PFSK-1 (cell line): ENCODE results near the gene MATCAP1.

ENCODE experiments used
- FOXP2 ChIP-seq: optimal IDR thresholded peaks from 2 replicates; pipeline ENCODE3; 2011; ENCODE audit warnings: borderline replicate concordance, control low read depth, inconsistent platforms; ENCODE audit not compliant: insufficient read depth; ENCODE audit errors: extremely low read length, extremely low read depth
- POLR2AphosphoS5 ChIP-seq: IDR thresholded peaks from 2 replicates; pipeline ENCODE4 v1.6.1; 2012; ENCODE audit warnings: low read depth, mild to moderate bottlenecking, control low read depth, low read length, moderate library complexity
- SIN3A ChIP-seq: IDR thresholded peaks from 2 replicates; pipeline ENCODE4 v1.6.1; 2012; ENCODE audit warnings: mild to moderate bottlenecking, low read length, moderate library complexity, borderline replicate concordance; ENCODE audit not compliant: insufficient read depth
- TAF1 ChIP-seq: IDR thresholded peaks from 2 replicates; pipeline ENCODE4 v1.6.1; 2012; ENCODE audit warnings: low read length, control low read depth, borderline replicate concordance; ENCODE audit not compliant: insufficient read depth
- TF ChIP-seq, protein P1 (sequence below), 2 experiments: IDR thresholded peaks; 2 replicates each; pipeline versions ENCODE4 v1.6.1 to v1.8.0; 2011 to 2012; ENCODE audit warnings: low read depth in 2 of 2, low read length in 2 of 2, control low read depth in 1 of 2, inconsistent platforms in 1 of 2, mild to moderate bottlenecking in 1 of 2, moderate library complexity in 1 of 2; ENCODE audit not compliant: insufficient read depth in 1 of 2

The MATCAP1 gene

DNA sequence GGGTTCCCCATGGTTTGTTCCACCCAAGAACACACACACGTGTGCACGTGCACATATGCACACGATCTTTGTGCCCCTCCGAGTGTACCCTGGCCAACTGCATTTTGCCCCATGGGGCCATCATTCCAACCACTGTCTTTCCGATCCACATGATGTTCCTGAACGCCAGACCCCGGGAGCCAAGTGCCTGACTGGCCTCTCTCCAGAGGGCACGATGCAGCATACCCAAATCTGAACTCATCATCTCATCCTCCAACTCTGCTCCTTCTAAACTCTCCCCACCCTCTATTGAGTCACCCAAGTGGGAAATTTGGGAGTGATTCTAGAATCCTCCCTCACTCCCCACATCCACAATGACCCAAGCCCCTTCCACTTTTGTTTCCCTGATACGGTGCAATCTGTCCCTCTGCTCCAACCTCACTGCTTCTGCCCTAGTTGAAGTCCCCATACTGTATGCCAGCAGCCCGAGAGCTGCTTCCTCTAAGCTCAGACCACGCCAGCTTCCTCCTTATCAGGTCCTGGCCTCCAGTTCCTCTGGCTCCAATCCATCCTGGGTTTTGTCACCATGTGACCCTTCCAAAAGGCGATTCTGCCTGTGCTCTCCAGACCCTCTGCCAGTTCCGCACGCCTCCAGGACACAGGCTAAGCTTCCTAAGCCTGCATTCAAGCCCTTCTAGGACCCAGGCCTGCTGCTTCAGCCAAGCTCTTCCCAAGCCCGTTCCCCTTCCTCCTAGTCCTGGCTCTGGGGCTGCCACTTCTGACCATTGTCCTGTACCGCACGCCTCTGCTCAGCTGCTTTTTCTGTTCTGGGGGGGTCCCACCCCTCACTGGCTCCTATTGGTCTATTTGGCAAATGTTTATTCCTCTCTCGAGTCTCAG is 33.1 kb upstream of the MATCAP1 start:
- TF ChIP-seq POLR2AphosphoS5 (no peak), TAF1 (no peak), SIN3A (no peak), FOXP2 (no peak)
- TF ChIP-seq, protein P1, sequence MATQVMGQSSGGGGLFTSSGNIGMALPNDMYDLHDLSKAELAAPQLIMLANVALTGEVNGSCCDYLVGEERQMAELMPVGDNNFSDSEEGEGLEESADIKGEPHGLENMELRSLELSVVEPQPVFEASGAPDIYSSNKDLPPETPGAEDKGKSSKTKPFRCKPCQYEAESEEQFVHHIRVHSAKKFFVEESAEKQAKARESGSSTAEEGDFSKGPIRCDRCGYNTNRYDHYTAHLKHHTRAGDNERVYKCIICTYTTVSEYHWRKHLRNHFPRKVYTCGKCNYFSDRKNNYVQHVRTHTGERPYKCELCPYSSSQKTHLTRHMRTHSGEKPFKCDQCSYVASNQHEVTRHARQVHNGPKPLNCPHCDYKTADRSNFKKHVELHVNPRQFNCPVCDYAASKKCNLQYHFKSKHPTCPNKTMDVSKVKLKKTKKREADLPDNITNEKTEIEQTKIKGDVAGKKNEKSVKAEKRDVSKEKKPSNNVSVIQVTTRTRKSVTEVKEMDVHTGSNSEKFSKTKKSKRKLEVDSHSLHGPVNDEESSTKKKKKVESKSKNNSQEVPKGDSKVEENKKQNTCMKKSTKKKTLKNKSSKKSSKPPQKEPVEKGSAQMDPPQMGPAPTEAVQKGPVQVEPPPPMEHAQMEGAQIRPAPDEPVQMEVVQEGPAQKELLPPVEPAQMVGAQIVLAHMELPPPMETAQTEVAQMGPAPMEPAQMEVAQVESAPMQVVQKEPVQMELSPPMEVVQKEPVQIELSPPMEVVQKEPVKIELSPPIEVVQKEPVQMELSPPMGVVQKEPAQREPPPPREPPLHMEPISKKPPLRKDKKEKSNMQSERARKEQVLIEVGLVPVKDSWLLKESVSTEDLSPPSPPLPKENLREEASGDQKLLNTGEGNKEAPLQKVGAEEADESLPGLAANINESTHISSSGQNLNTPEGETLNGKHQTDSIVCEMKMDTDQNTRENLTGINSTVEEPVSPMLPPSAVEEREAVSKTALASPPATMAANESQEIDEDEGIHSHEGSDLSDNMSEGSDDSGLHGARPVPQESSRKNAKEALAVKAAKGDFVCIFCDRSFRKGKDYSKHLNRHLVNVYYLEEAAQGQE (IDR thresholded peaks at IDR 0.05; ENCODE audit: insufficient read depth in 1 of 2, low read depth in 2 of 2, low read length in 2 of 2) = no peak

DNA sequence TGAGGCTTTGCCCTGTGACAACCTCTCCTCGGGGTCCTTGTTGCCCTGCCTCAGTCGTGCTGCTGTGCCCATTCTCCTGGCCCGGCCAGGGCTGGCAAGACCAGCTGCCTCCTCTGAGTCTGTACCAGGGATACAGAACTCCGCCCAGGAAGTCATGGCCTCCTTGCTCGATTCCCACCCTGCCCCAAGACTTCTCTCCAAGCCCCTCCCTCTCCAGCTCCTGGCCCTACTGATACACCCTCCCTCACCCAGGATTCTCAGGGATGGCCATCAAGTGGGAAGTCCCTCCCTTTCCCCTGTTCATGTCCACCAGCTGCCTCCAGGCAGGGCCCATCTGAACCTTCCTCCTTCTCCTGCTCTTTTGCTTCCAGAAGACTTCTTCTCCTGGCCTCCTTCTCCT is 31.9 kb upstream of the MATCAP1 start:
- no peak for TF ChIP-seq POLR2AphosphoS5
- no peak for TF ChIP-seq TAF1
- TF ChIP-seq FOXP2 = no peak
- TF ChIP-seq SIN3A = no peak
- TF ChIP-seq, protein P1 (IDR thresholded peaks at IDR 0.05; ENCODE audit: insufficient read depth in 1 of 2, low read depth in 2 of 2, low read length in 2 of 2) = no peak

DNA sequence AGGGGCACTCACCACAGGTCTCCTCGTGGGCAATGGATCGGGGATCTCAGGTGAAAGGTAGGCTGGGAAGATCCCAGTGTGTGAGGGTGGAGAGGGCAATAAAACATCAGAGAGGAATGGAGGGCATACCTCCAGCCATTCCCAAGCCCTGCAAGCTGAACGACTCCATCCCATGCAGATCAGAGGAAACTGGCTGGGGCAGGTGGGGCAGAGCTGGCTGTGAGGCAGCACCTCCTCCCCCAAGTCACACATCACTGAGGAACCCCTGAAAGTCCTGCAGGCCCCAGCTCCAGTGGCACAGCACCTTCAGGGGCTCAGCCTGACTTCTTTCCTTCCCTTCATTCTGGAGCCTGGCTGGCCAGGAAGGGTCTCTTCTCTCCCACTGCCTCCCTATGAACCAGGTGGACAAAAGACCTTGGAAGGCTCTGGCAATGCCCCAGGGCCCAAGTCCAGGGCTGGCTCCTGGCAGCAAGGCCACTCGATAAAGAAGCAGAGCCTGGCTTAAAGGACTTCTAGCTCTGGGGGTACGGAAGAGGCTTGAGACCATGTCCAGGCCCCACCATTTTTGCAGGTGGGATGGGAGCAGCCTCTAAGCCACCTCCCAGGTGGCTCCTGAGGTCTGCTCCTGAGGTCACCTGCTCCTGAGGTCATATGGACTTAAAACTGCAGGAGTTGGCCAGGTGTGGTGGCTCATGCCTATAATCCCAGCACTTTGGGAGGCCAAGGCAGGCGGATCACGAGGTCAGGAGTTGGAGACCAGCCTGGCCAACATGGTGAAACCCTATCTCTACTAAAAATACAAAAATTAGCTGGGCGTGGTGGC is 29.6 kb upstream of the MATCAP1 start:
- TF ChIP-seq FOXP2 (no peak), SIN3A (no peak), POLR2AphosphoS5 (no peak), TAF1 (no peak)
- TF ChIP-seq, protein P1 (IDR thresholded peaks at IDR 0.05; ENCODE audit: insufficient read depth in 1 of 2, low read depth in 2 of 2, low read length in 2 of 2) = no peak

GRCh38 chr16:67212766-67213165 is 29.0 kb upstream of the MATCAP1 start:
- TF ChIP-seq TAF1 (no peak), FOXP2 (no peak), POLR2AphosphoS5 (no peak), SIN3A (no peak)
- TF ChIP-seq, protein P1 (IDR thresholded peaks at IDR 0.05; ENCODE audit: insufficient read depth in 1 of 2, low read depth in 2 of 2, low read length in 2 of 2) = no peak
